Endothelial cell of umbilical vein (primary cell): ENCODE data around the gene IGSF3. TPM values are rescaled to one million over a fixed set of nuclear protein-coding genes. Genes with fewer than 3 reads are reported as not detected.

Source experiments
- BruUV-seq: library from RNA; stranded (reverse); fragments of 400-500 nt; replicated peaks from 2 replicates; lab custom pipeline; 2021; lab: Mats Ljungman, UMichigan
- CTCF ChIA-PET: fragments of 300-600, 350-600 bp; sonication (Branson Sonifier 250); formaldehyde crosslinking; loops from one replicate; lab custom pipeline; 2021; ENCODE audit warnings: antibody characterized with exemption, inconsistent platforms; lab: Charles Lee
- POLR2A ChIA-PET: fragments of 300-600, 350-600 bp; sonication (Branson Sonifier 250); formaldehyde crosslinking; loops from one replicate; lab custom pipeline; 2021; ENCODE audit warnings: antibody characterized with exemption, inconsistent platforms; lab: Charles Lee
- DNase-seq: peaks from one replicate; pipeline ENCODE4 v3.0.0-alpha.2; 2011; ENCODE audit warnings: low read depth, low spot score
- FAIRE-seq: peaks from 2 replicates; lab custom pipeline; 2011; peaks lifted over from hg19 to GRCh38; lab: Jason Lieb, UNC
- H2AFZ ChIP-seq: 2 replicates; pipeline ENCODE4 v1.6.0; 2012; ENCODE audit warnings: low read depth, low read length, control low read depth, inconsistent platforms
- H3K27ac ChIP-seq: 2 replicates; pipeline ENCODE4 v1.5.1; 2011; ENCODE audit warnings: low read depth, mild to moderate bottlenecking, control low read depth, low read length, moderate library complexity; ENCODE audit not compliant: insufficient read depth
- H3K27me3 ChIP-seq, 2 experiments: 2 replicates each; pipeline versions ENCODE4 v1.6.0 to v1.6.1; 2011; ENCODE audit warnings: low read length in 2 of 2, mixed read lengths in 1 of 2; ENCODE audit not compliant: control insufficient read depth in 2 of 2, insufficient read depth in 2 of 2
- H3K36me3 ChIP-seq, 2 experiments: 2 replicates in 1 of 2; 3 replicates in 1 of 2; pipeline ENCODE4 v1.5.1; 2011; ENCODE audit warnings: low read length in 2 of 2, mild to moderate bottlenecking in 1 of 2, moderate library complexity in 1 of 2; ENCODE audit not compliant: control insufficient read depth in 2 of 2, insufficient read depth in 2 of 2; ENCODE audit errors: extremely low read depth in 1 of 2
- H3K4me1 ChIP-seq: 3 replicates; pipeline ENCODE4 v1.5.1; 2011; ENCODE audit warnings: mild to moderate bottlenecking, low read length; ENCODE audit not compliant: control insufficient read depth, insufficient read depth; ENCODE audit errors: extremely low read depth
- H3K4me2 ChIP-seq: 2 replicates; pipeline ENCODE4 v1.6.1; 2011; ENCODE audit warnings: low read length, control low read depth, mixed read lengths; ENCODE audit not compliant: insufficient read depth
- H3K4me3 ChIP-seq, 3 experiments: fragments of 200-600 bp in 1 of 3; sonication (generic), shearing (Covaris generic) in 1 of 3; replicated peaks in 1 of 3; 2 replicates each; pipeline ENCODE4 v1.5.1; 2011 to 2016; ENCODE audit warnings: control low read depth in 3 of 3, low read length in 3 of 3, mild to moderate bottlenecking in 2 of 3, inconsistent platforms in 1 of 3, low read depth in 1 of 3, moderate library complexity in 1 of 3; ENCODE audit not compliant: insufficient read depth in 1 of 3
- H3K79me2 ChIP-seq: 2 replicates; pipeline ENCODE4 v1.6.0; 2012; ENCODE audit warnings: low read length, inconsistent platforms; ENCODE audit not compliant: control insufficient read depth, insufficient read depth
- H3K9ac ChIP-seq: replicated peaks from 2 replicates; pipeline ENCODE3; 2011; ENCODE audit warnings: low read length, control low read depth; ENCODE audit not compliant: insufficient read depth; ENCODE audit errors: extremely low read depth
- H3K9me1 ChIP-seq: replicated peaks from 3 replicates; pipeline ENCODE4 v1.6.0; 2011; ENCODE audit warnings: mild to moderate bottlenecking, low read length; ENCODE audit not compliant: control insufficient read depth, insufficient read depth; ENCODE audit errors: extremely low read depth
- H3K9me3 ChIP-seq: replicated peaks from 2 replicates; pipeline ENCODE4 v1.5.1; 2012; ENCODE audit warnings: low read length, inconsistent platforms; ENCODE audit not compliant: control insufficient read depth, insufficient read depth
- H4K20me1 ChIP-seq: replicated peaks from 2 replicates; pipeline ENCODE3; 2011; ENCODE audit warnings: mild to moderate bottlenecking, low read length; ENCODE audit not compliant: control insufficient read depth, insufficient read depth; ENCODE audit errors: extremely low read depth
- CTCF ChIP-seq, 2 donors: IDR thresholded peaks; 1 replicate in 1 of 2; 2 replicates in 1 of 2; pipeline ENCODE4 v1.5.1; 2011; ENCODE audit warnings: low read length in 2 of 2, mild to moderate bottlenecking in 2 of 2, moderate library complexity in 2 of 2, control low read depth in 1 of 2, inconsistent platforms in 1 of 2, low read depth in 1 of 2; ENCODE audit not compliant: insufficient read depth in 1 of 2; ENCODE audit errors: extremely low read depth in 1 of 2
- EZH2 ChIP-seq: IDR thresholded peaks from 2 replicates; pipeline ENCODE4 v1.6.1; 2012; ENCODE audit warnings: borderline replicate concordance, low read depth, mild to moderate bottlenecking, moderate library complexity, low read length, inconsistent platforms; ENCODE audit not compliant: severe bottlenecking
- FOS ChIP-seq: IDR thresholded peaks from 2 replicates; pipeline ENCODE4 v1.6.1; 2011; ENCODE audit warnings: mild to moderate bottlenecking, low read length, moderate library complexity, borderline replicate concordance; ENCODE audit not compliant: insufficient read depth
- GATA2 ChIP-seq: IDR thresholded peaks from 2 replicates; pipeline ENCODE4 v1.7.0; 2011; ENCODE audit warnings: low read depth, mild to moderate bottlenecking, moderate library complexity, mixed read lengths, low read length; ENCODE audit not compliant: insufficient read length, insufficient read depth
- JUN ChIP-seq: IDR thresholded peaks from 2 replicates; pipeline ENCODE4 v1.6.1; 2011; ENCODE audit warnings: borderline replicate concordance, low read depth; ENCODE audit not compliant: insufficient read length, insufficient read depth
- MAX ChIP-seq: IDR thresholded peaks from 2 replicates; pipeline ENCODE4 v1.6.1; 2011; ENCODE audit not compliant: insufficient read depth, insufficient read length
- MYC ChIP-seq: IDR thresholded peaks from one replicate; pipeline ENCODE4 v1.6.1; 2011; ENCODE audit warnings: mild to moderate bottlenecking, low read depth, low read length
- POLR2A ChIP-seq: IDR thresholded peaks from 2 replicates; pipeline ENCODE4 v1.6.1; 2012; ENCODE audit warnings: low read depth, mild to moderate bottlenecking, control low read depth, low read length
- POLR2AphosphoS5 ChIP-seq: IDR thresholded peaks from 2 replicates; pipeline ENCODE4 v1.6.1; 2012; ENCODE audit warnings: low read depth, mild to moderate bottlenecking, control low read depth, low read length, moderate library complexity; ENCODE audit not compliant: insufficient read depth
- dilution Hi-C: fragments of 300-500 bp; cut with MboI; formaldehyde crosslinking; loops from one replicate; pipeline ENCODE4 v1.15.0; 2019; ENCODE audit warnings: low sequenced_read_pairs; ENCODE audit not compliant: extremely low pct_ligation_motif_present
- intact Hi-C: fragments of 100-400 bp; cut with micrococcal nuclease; formaldehyde crosslinking; loops from one replicate; pipeline ENCODE4 v1.10.0; 2022
- polyA plus RNA-seq, 4 experiments: library from polyadenylated mRNA; depleted of rRNA in 3 of 4; stranded (reverse) in 3 of 4; unstranded in 1 of 4; fragments of >200 nt; gene quantifications; 2 replicates each; pipeline versions ENCODE4 v1.2.1 to v1.2.3, GENCODE V29; 2011 to 2012; ENCODE audit warnings: missing spikeins in 1 of 4
- total RNA-seq: library from RNA; stranded (reverse); gene quantifications from 2 replicates; pipeline ENCODE4 v1.2.3, GENCODE V29; 2021

Gene IGSF3
- total and polyA plus RNA-seq, 2 donors (not counting 3 experiments of a cell fraction or from before 2014, with no cell fraction given), result 0.63 to 2.2 TPM

- FAIRE-seq, result no peak
- POLR2A ChIA-PET, result no interaction called here
Measured at GRCh38 chr1:116528329-116529083, 139.0 kb downstream of the IGSF3 start.

More at GRCh38 chr1:116528329-116529083, 139.0 kb downstream of the IGSF3 start:
- no peaks in the 10 kb centered on the region for H3K9me3 ChIP-seq
- no peak overlapping the region for H3K4me2 ChIP-seq
- no peaks in the 10 kb centered on the region for H3K27me3 ChIP-seq
- H4K20me1 ChIP-seq, result no peaks in the 10 kb centered on the region
- no peak for DNase-seq
- dilution Hi-C loops (no loop called here), intact Hi-C loops (no loop called here)
- no TSS peak for BruUV-seq
- H3K4me3 ChIP-seq, result no peak overlapping the region
- CTCF ChIA-PET, result no interaction called here
- H3K79me2 ChIP-seq, result no peaks in the 10 kb centered on the region
- no peak for TF ChIP-seq MYC
- TF ChIP-seq POLR2AphosphoS5, result no peak
- no peak for TF ChIP-seq MAX
- TF ChIP-seq CTCF (IDR thresholded peaks at IDR 0.05; ENCODE audit: extremely low read depth in 1 of 2, insufficient read depth in 1 of 2, low read depth in 1 of 2, low read length in 2 of 2), result no peak
- no peak for TF ChIP-seq GATA2
- no peak for TF ChIP-seq EZH2
- TF ChIP-seq POLR2A, result no peak
- TF ChIP-seq FOS, result no peak
- TF ChIP-seq JUN, result no peak
- H2AFZ ChIP-seq, result no peak overlapping the region
- no peak overlapping the region for H3K27ac ChIP-seq
- no peak overlapping the region for H3K9ac ChIP-seq
- no peaks in the 10 kb centered on the region for H3K9me1 ChIP-seq
- no peaks in the 10 kb centered on the region for H3K4me1 ChIP-seq
- no peaks in the 10 kb centered on the region for H3K36me3 ChIP-seq
